Measurements from ENCODE around the gene NPR1. TPM values are rescaled to one million over a fixed set of nuclear protein-coding genes. Genes with fewer than 3 reads are reported as not detected.

NPR1 gene
- total and polyA plus RNA-seq, 2 of the 13 experiments (the other 11 are each of a cell fraction or from before 2014, with no cell fraction given) = not detected

- TF ChIP-seq, protein P1, sequence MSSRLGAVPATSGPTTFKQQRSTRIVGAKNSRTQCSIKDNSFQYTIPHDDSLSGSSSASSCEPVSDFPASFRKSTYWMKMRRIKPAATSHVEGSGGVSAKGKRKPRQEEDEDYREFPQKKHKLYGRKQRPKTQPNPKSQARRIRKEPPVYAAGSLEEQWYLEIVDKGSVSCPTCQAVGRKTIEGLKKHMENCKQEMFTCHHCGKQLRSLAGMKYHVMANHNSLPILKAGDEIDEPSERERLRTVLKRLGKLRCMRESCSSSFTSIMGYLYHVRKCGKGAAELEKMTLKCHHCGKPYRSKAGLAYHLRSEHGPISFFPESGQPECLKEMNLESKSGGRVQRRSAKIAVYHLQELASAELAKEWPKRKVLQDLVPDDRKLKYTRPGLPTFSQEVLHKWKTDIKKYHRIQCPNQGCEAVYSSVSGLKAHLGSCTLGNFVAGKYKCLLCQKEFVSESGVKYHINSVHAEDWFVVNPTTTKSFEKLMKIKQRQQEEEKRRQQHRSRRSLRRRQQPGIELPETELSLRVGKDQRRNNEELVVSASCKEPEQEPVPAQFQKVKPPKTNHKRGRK (CRISPR knock-in tag; IDR thresholded peaks at IDR 0.05) = peak; percentile 28; the same call in 1 of the 2 replicates
- TF ChIP-seq MEF2D (CRISPR knock-in tag; IDR thresholded peaks at IDR 0.05) (no peak), ASH2L (IDR thresholded peaks at IDR 0.05; ENCODE audit: insufficient read length, low read depth, low read length) (no peak), ZNF850 (CRISPR knock-in tag; conservative IDR thresholded peaks at IDR 0.05) (no peak), ZBTB2 (CRISPR knock-in tag; IDR thresholded peaks at IDR 0.05; ENCODE audit: low read depth) (no peak), FOXM1 (CRISPR knock-in tag; IDR thresholded peaks at IDR 0.05) (0 out of 2 replicates have a peak, but pooled peaks have one; percentile 60), ZBTB3 (CRISPR knock-in tag; IDR thresholded peaks at IDR 0.05; ENCODE audit: borderline replicate concordance, low read depth) (no peak), CC2D1A (CRISPR knock-in tag; IDR thresholded peaks at IDR 0.05) (no peak), ZNF326 (CRISPR knock-in tag; IDR thresholded peaks at IDR 0.05; ENCODE audit: borderline replicate concordance) (no peak), DZIP1 (CRISPR knock-in tag; IDR thresholded peaks at IDR 0.05) (no peak), REXO4 (CRISPR knock-in tag; IDR thresholded peaks at IDR 0.05; ENCODE audit: borderline replicate concordance) (no peak), TSC22D2 (CRISPR knock-in tag; IDR thresholded peaks at IDR 0.05; ENCODE audit: borderline replicate concordance) (no peak), HOXA3 (CRISPR knock-in tag; IDR thresholded peaks at IDR 0.05) (no peak)
- TF ChIP-seq, protein P2, sequence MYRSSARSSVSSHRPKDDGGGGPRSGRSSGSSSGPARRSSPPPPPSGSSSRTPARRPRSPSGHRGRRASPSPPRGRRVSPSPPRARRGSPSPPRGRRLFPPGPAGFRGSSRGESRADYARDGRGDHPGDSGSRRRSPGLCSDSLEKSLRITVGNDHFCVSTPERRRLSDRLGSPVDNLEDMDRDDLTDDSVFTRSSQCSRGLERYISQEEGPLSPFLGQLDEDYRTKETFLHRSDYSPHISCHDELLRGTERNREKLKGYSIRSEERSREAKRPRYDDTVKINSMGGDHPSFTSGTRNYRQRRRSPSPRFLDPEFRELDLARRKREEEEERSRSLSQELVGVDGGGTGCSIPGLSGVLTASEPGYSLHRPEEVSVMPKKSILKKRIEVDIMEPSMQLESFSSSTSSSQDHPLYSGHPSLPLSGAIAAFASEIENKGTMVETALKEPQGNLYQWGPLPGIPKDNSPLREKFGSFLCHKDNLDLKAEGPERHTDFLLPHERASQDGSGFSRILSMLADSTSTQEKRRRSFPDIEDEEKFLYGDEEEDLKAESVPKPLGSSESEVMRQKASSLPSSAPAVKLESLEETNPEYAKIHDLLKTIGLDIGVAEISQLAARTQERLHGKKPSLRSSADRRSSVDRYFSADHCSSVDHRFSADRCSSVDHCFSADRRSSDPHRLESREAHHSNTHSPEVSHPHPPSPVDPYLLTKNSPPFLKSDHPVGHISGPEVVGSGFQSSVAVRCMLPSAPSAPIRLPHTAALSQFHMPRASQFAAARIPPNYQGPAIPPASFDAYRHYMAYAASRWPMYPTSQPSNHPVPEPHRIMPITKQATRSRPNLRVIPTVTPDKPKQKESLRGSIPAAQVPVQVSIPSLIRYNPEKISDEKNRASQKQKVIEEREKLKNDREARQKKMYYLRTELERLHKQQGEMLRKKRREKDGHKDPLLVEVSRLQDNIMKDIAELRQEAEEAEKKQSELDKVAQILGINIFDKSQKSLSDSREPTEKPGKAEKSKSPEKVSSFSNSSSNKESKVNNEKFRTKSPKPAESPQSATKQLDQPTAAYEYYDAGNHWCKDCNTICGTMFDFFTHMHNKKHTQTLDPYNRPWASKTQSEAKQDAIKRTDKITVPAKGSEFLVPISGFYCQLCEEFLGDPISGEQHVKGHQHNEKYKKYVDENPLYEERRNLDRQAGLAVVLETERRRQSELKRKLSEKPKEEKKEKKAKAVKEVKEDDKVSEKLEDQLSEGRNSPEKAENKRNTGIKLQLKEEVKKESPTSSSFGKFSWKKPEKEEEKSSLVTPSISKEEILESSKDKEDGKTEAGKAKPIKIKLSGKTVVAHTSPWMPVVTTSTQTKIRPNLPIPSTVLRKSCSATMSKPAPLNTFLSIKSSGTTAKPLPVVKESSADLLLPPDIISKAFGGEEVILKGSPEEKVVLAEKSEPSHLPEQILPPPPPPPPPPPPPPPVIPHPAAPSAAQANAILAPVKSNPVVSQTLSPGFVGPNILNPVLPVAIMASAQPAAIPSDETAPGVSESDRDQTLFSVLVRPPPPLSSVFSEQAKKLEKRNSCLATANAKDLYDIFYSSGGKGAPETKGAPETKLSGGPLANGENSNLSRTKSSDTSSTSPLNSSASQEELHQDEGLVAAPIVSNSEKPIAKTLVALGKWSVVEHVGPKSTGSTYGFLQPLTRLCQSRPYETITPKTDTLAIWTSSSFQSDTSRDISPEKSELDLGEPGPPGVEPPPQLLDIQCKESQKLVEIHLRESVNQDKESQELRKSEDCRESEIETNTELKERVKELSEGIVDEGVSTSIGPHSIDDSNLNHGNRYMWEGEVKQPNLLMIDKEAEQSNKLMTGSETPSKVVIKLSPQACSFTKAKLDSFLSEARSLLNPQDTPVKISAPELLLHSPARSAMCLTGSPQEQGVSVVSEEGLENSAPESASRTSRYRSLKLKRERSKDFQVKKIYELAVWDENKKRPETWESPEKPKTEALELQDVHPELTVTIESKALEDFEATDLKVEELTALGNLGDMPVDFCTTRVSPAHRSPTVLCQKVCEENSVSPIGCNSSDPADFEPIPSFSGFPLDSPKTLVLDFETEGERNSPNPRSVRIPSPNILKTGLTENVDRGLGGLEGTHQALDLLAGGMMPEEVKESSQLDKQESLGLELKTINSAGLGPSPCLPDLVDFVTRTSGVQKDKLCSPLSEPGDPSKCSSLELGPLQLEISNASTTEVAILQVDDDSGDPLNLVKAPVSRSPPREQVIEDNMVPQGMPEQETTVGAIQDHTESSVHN (CRISPR knock-in tag; IDR thresholded peaks at IDR 0.05) = no peak
These were observed 1.0 kb downstream of the NPR1 start (continued) for GRCh38 chr1:153679337-153680119.

Measured in HepG2 (cell line).